Measurements from ENCODE around the gene KBTBD8. TPM values are rescaled to one million over a fixed set of nuclear protein-coding genes. Genes with fewer than 3 reads are reported as not detected.

Gene KBTBD8
- total RNA-seq, 4 donors from 2014 or later: 1.1 to 8.0 (median 1.6) TPM

- Histone ChIP-seq H3K9me3 (no peaks in the 10 kb centered on the region), H3K27me3 (no peaks in the 10 kb centered on the region), H3K27ac (no peak overlapping the region), H3K36me3 (no peaks in the 10 kb centered on the region), H3K4me3 (no peak overlapping the region), H3K4me1 (no peaks in the 10 kb centered on the region)
- ATAC-seq (no peak), DNase-seq (no peak)
- no peak for TF ChIP-seq CTCF (IDR thresholded peaks at IDR 0.05 in 4 of 5, conservative IDR thresholded peaks at IDR 0.05 in 1 of 5)
- no peak for TF ChIP-seq POLR2A (IDR thresholded peaks at IDR 0.05)
- intact Hi-C loops (cut with DNase I; ENCODE audit: low total_unique reads) (no loop called here), in situ Hi-C loops (cut with MboI; ENCODE audit: low sequenced_read_pairs in 4 of 4) (no loop called here)
Observed at GRCh38 chr3:67034371-67034770, 36.3 kb downstream of the KBTBD8 start.

- intact Hi-C loops (cut with DNase I; ENCODE audit: low total_unique reads): loop anchor here (1.0 kb wide), 1 partner anchor 65 kb away; no protein-coding TSS in a partner anchor
- Histone ChIP-seq H3K4me3 (no peak overlapping the region), H3K4me1 (no peaks in the 10 kb centered on the region), H3K27me3 (no peaks in the 10 kb centered on the region), H3K9me3 (no peaks in the 10 kb centered on the region), H3K36me3 (no peaks in the 10 kb centered on the region), H3K27ac (no peak overlapping the region)
- no peak for ATAC-seq
- in situ Hi-C loops (cut with MboI; ENCODE audit: low sequenced_read_pairs in 4 of 4): no loop called here
- TF ChIP-seq CTCF (IDR thresholded peaks at IDR 0.05 in 4 of 5, conservative IDR thresholded peaks at IDR 0.05 in 1 of 5): no peak
- TF ChIP-seq POLR2A (IDR thresholded peaks at IDR 0.05): no peak
- DNase-seq: no peak
Observed at GRCh38 chr3:67037615-67038014, 39.5 kb downstream of the KBTBD8 start.

- intact Hi-C loops (cut with DNase I; ENCODE audit: low total_unique reads) (no loop called here), in situ Hi-C loops (cut with MboI; ENCODE audit: low sequenced_read_pairs in 4 of 4) (no loop called here)
- DNase-seq (no peak), ATAC-seq (no peak)
- H3K9me3 ChIP-seq: no peaks in the 10 kb centered on the region
- no peak for TF ChIP-seq CTCF (IDR thresholded peaks at IDR 0.05 in 4 of 5, conservative IDR thresholded peaks at IDR 0.05 in 1 of 5)
- no peak for TF ChIP-seq POLR2A (IDR thresholded peaks at IDR 0.05)
- no peak overlapping the region for H3K4me3 ChIP-seq
- H3K4me1 ChIP-seq: no peaks in the 10 kb centered on the region
- no peak overlapping the region for H3K27ac ChIP-seq
- no peaks in the 10 kb centered on the region for H3K36me3 ChIP-seq
- H3K27me3 ChIP-seq: no peaks in the 10 kb centered on the region
Observed at GRCh38 chr3:67044295-67044694, 46.2 kb downstream of the KBTBD8 start.

- Histone ChIP-seq H3K9me3 (no peaks in the 10 kb centered on the region), H3K4me1 (no peaks in the 10 kb centered on the region), H3K27ac (no peak overlapping the region), H3K4me3 (no peak overlapping the region), H3K36me3 (no peaks in the 10 kb centered on the region), H3K27me3 (no peaks in the 10 kb centered on the region)
- in situ Hi-C loops (cut with MboI; ENCODE audit: low sequenced_read_pairs in 4 of 4) (no loop called here), intact Hi-C loops (cut with DNase I; ENCODE audit: low total_unique reads) (no loop called here)
- TF ChIP-seq CTCF (IDR thresholded peaks at IDR 0.05 in 4 of 5, conservative IDR thresholded peaks at IDR 0.05 in 1 of 5) (no peak), POLR2A (IDR thresholded peaks at IDR 0.05) (no peak)
- DNase-seq (no peak), ATAC-seq (no peak)
Observed at GRCh38 chr3:67044955-67045354, 46.8 kb downstream of the KBTBD8 start.
